HG03139 (cell line): Measurements from ENCODE around the gene DOCK2.
A peak's percentile ranks its signal among the peaks of the same experiment; 100 is the strongest.
"Not testable (repeated sequence)": the region's sequence is repeated elsewhere in the genome, so short reads cannot be mapped to it uniquely, and the experiment has no call there.

Experiments
- ATAC-seq: cut with Tn5 transposase; IDR thresholded peaks from one replicate; pipeline ENCODE4 v1.9.1; 2021; ENCODE audit not compliant: unreplicated experiment

DOCK2 gene

GRCh38 chr5:169637085-169637548 is at the start of gene DOCK2:
Gene DOCK2 (plus strand): TSS chr5:169637275. CDS start chr5:169637327, 52 bp downstream.
- peak; percentile 93 for ATAC-seq

GRCh38 chr5:169590602-169591001 is 46.5 kb upstream of the DOCK2 start:
- no peak for ATAC-seq

GRCh38 chr5:169591636-169592035 is 45.4 kb upstream of the DOCK2 start:
- ATAC-seq, result no peak

- ATAC-seq, result no peak
Observed at GRCh38 chr5:169592937-169593650, 44.0 kb upstream of the DOCK2 start.

GRCh38 chr5:169595172-169595820 is 41.8 kb upstream of the DOCK2 start:
- no peak for ATAC-seq

GRCh38 chr5:169599451-169599850 is 37.6 kb upstream of the DOCK2 start:
- ATAC-seq, result no peak

- no peak for ATAC-seq
Observed at GRCh38 chr5:169602535-169602934, 34.5 kb upstream of the DOCK2 start.

- ATAC-seq, result no peak
Observed at GRCh38 chr5:169606279-169606678, 30.8 kb upstream of the DOCK2 start.

- ATAC-seq, result no peak
Observed at GRCh38 chr5:169607882-169608281, 29.2 kb upstream of the DOCK2 start.

GRCh38 chr5:169609716-169610115 is 27.4 kb upstream of the DOCK2 start:
- ATAC-seq, result no peak

GRCh38 chr5:169610606-169611005 is 26.5 kb upstream of the DOCK2 start:
- ATAC-seq, result no peak

- no peak for ATAC-seq
Observed at GRCh38 chr5:169615561-169615960, 21.5 kb upstream of the DOCK2 start.

- not testable (repeated sequence) for ATAC-seq
Observed at GRCh38 chr5:169624307-169624706, 12.8 kb upstream of the DOCK2 start.

- ATAC-seq, result no peak
Observed at GRCh38 chr5:169626779-169627178, 10.3 kb upstream of the DOCK2 start.

- ATAC-seq, result no peak
Observed at GRCh38 chr5:169627551-169627950, 9.5 kb upstream of the DOCK2 start.

- no peak for ATAC-seq
Observed at GRCh38 chr5:169628892-169629291, 8.2 kb upstream of the DOCK2 start.

GRCh38 chr5:169629847-169630548 is 7.1 kb upstream of the DOCK2 start:
- no peak for ATAC-seq

- ATAC-seq, result no peak
Observed at GRCh38 chr5:169631360-169631759, 5.7 kb upstream of the DOCK2 start.

GRCh38 chr5:169632946-169633345 is 4.1 kb upstream of the DOCK2 start:
- no peak for ATAC-seq

- no peak for ATAC-seq
Observed at GRCh38 chr5:169634606-169635005, 2.5 kb upstream of the DOCK2 start.

GRCh38 chr5:169635936-169636335 is 1.1 kb upstream of the DOCK2 start:
- no peak for ATAC-seq
